Measurements from ENCODE around the gene MICB.

MICB gene

GRCh38 chr6:31513456-31514165, 15.7 kb downstream of the MICB start:
- DNase-seq = no peak

- DNase-seq = no peak
Observed at GRCh38 chr6:31521835-31522234, 23.9 kb downstream of the MICB start.

- DNase-seq = no peak
Observed at GRCh38 chr6:31525553-31525931, 27.6 kb downstream of the MICB start.

- no peak for DNase-seq
Observed at GRCh38 chr6:31525932-31526591, 28.1 kb downstream of the MICB start.

- DNase-seq = no peak
Observed at GRCh38 chr6:31528307-31528777, 30.4 kb downstream of the MICB start.

DNA sequence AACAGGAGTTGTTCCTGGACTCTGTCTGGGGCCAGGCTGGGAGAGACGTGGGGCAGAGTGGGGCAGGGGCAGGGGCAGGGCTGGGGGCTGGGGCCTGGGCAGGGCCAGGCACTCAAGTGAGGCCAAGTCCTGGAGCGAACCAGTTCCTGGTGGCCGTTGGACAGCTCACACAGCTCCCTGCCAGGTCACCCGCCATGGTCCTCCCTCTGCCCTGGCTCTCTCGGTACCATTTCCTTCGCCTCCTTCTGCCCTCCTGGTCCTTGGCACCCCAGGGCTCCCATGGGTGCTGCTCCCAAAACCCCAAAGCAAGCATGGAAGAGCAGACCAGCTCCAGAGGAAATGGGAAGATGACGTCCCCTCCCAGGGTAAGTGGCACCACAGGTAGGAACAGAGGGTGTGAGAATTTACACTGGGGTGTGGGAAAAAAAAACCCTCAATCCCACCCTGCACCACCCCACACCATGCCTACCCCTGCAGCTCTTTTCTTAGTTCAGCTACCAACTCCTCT, 30.9 kb downstream of the MICB start, which contains the start of gene MCCD1:
MCCD1 (plus strand) TSS at position 142 of the 508 bp plus-strand sequence; CDS start at position 195, 53 bp downstream.
- no peak for DNase-seq

- DNase-seq = no peak
Observed at GRCh38 chr6:31529329-31530150, 31.6 kb downstream of the MICB start.

GRCh38 chr6:31530659-31531058, 32.7 kb downstream of the MICB start:
- no peak for DNase-seq

DNA sequence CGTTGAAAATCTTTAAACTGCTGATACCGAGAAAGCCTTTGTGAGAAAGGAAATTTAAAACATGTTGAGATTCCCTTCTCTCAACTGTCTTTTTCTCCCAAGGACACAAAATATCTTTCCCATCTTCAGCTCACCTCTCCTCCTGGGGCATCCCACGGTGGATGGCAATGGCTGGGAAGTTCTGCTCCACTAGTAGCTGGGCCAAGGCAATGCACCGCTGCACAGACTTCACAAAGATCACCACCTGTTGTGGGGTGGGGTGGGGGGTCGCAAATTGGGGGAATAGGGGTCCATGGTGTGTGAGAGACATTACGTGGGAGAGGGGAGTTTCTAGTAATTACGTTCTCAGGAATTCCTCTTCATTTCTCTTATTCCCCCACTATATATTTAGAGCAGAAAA, 33.2 kb downstream of the MICB start:
- no peak for DNase-seq

DNA sequence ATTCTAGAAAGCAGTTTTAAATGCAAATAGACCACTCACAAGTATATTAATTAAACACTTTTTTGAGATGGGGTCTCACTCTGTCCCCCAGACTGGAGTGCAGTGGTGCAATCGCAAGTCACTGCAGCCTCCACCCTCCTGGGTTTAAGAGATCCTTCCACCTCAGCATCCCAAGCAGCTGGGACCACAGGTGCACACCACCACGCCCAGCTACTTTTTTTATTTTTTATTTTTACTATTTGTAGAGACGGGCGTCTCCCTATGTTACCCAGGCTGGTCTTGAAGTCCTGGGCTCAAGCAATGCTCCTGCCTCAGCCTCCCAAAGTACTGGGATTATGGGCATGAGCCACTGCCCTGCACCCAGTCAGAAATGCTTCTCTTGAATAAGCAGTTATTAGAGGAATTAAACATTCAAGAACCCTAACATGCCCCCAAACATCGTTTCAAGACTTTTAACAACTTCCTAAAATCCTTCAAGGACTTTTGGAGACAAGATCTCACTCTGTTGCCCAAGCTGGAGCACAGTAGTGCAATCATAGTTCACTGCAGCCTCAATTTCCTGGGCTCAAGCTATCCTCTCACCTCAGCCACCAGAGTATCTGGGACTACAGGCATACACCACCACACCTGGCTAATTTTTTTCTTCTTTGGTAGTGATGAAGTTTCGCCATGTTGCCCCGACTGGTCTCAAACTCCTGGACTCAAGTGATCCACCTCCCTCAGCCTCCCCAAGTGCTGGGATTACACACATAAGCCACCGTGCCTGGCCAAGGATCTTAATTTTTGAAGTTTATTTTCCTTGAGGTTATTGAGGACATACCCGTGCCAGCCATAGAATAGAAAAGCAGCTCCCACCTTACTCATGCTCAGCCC, 34.1 kb downstream of the MICB start:
- no peak for DNase-seq

GRCh38 chr6:31532644-31533454, 34.9 kb downstream of the MICB start:
- no peak for DNase-seq

DNA sequence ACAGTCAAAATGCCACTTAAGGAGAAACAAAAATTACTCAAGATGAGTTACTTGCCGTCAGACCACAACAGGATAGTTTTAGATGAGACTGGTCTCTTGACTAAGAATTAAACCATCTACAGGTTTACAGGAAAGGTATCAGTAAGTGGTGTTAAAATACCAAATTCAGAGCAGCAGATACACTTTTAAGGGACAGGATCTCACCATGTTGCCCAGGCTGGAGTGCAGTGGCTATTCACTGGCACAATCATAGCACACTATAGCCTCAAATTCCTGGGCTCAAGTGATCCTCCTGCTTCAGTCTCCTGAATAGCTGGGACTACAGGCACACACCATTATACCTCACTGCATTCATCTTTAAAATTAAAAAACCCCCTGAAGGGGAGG, 35.5 kb downstream of the MICB start:
- DNase-seq = no peak

GRCh38 chr6:31534011-31534410, 36.1 kb downstream of the MICB start:
- DNase-seq = no peak

- DNase-seq = no peak
Observed at GRCh38 chr6:31534521-31535040, 36.6 kb downstream of the MICB start.

GRCh38 chr6:31535538-31536324, 37.8 kb downstream of the MICB start:
- DNase-seq = no peak

DNA sequence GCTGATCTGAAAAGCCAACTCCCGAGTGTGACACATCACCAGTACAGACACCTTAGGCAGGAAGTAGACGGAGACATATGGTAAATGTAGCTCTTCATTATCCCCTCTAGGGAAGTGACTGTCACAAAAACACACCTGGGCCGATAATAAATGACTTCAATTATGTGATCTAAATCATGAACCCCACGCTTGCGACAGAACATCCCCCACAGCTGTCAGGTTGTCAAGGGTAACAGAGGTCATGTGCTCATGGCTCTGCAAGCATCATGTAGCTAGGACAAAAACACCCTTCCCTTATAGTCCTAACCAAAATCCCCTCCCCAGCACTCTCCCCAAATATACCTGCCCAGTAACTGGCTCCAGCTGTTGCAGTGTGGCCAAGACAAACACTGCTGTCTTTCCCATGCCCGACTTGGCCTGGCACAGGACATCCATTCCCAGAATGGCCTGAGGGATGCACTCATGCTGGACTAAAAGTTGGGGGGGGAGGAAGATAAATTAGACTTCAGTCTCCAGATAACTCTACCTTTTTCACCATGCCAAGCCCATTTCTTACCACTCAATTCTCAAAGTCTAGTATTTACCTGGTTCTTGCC, 41.0 kb downstream of the MICB start:
- DNase-seq = no peak

- DNase-seq = no peak
Observed at GRCh38 chr6:31540640-31541039, 42.7 kb downstream of the MICB start.

DNA sequence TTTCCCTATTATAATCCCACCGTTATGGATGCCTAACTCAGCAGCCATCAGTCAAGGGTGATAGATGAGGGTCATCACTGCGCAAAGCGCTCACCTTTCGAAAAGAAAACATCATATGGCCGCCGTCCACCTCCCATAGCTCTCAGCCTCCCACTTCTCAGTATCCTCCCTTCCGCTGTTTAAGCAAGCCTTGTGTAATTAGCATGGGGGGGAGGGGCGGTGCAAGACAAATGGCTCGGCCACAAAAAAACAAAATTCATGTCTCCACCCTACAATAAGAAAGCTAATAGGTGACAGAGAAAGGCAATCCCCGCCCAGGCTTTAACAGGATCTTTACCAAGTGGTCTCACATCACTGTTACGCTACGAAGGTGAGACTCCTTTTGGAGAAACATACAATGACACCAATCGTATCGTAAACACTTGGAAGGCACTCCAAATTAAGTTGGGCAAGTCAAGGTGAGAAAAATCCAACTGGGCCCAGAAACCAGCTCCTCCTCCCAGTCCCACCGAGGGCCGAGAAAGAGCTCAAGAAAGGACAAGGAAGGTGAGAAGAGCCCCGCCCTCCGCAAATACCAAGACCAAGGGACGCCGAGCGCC, 43.2 kb downstream of the MICB start:
- DNase-seq = peak; percentile 69

All from activated CD4-positive, CD25-positive, alpha-beta regulatory T cell treated with anti-CD3 and anti-CD28 coated beads, Interleukin-2, amount 50 U/mL, for 72 hours (primary cell).